DOHH2 (cell line): ENCODE results near the gene EPHA3.

Experiments
- EZH2phosphoT487 ChIP-seq: fragments of 200-600 bp; sonication (generic); IDR thresholded peaks from 2 replicates; pipeline ENCODE4 v1.6.1; 2017; ENCODE audit warnings: borderline replicate concordance, mild to moderate bottlenecking, antibody characterized with exemption, low read length, moderate library complexity, mixed read lengths
- TF ChIP-seq, protein P1 (sequence below): fragments of 200-600 bp; sonication (generic); IDR thresholded peaks from one replicate; pipeline ENCODE4 v1.5.1; 2014; ENCODE audit warnings: antibody characterized with exemption, mild to moderate bottlenecking, low read depth, low read length; ENCODE audit not compliant: poor library complexity, severe bottlenecking

DNA sequence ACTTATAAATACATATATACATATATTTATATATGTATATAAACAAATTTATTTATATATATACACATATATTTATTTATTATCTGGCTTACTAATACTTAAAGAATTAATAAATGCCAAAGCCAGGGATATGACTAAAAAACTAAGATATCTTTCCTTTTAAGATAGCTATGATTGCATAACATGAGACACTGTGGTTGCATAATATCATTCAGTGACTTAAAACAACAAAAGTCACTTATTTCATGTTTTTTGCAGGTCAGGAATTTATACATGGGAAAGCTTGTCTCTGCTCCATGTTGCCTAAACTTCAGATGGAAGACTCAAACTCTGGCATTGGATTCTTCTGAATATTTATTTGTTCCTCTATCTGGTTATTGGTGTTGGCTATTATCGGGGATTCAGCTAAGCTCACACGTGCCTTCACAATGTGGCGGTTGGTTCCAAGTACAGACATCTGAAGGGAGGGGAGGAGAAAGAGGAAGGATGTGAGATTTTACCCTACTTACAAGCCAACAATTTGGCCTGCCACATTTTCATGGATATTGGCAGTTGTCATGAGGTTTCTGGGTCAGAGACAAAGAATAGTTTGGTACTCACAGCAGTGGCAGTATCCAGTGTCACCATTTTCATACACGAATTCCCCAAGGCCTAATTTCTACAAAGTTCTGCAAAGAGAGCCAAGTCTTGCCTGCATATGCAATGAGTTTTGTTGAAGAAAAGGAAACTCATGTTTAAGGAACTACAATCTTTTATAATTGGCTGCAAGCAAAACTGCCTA lies 381.6 kb downstream of the EPHA3 start:
- TF ChIP-seq, protein P1, sequence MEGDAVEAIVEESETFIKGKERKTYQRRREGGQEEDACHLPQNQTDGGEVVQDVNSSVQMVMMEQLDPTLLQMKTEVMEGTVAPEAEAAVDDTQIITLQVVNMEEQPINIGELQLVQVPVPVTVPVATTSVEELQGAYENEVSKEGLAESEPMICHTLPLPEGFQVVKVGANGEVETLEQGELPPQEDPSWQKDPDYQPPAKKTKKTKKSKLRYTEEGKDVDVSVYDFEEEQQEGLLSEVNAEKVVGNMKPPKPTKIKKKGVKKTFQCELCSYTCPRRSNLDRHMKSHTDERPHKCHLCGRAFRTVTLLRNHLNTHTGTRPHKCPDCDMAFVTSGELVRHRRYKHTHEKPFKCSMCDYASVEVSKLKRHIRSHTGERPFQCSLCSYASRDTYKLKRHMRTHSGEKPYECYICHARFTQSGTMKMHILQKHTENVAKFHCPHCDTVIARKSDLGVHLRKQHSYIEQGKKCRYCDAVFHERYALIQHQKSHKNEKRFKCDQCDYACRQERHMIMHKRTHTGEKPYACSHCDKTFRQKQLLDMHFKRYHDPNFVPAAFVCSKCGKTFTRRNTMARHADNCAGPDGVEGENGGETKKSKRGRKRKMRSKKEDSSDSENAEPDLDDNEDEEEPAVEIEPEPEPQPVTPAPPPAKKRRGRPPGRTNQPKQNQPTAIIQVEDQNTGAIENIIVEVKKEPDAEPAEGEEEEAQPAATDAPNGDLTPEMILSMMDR, result no peak
- no peak for TF ChIP-seq EZH2phosphoT487
